Stimulated activated CD4-positive, alpha-beta T cell treated with anti-CD3 and anti-CD28 coated beads, TNF-alpha, amount 100 ng/mL, for 24 hours (primary cell): Measurements from ENCODE around the gene PLTP.
"Not testable (repeated sequence)": the region's sequence is repeated elsewhere in the genome, so short reads cannot be mapped to it uniquely, and the experiment has no call there.

ENCODE experiments used
- DNase-seq, 3 experiments: peaks; one replicate each; pipeline ENCODE4 v3.0.0-alpha.2; 2020; ENCODE audit warnings: low read depth in 3 of 3

Gene PLTP

GRCh38 chr20:45944965-45945677 is 33.2 kb upstream of the PLTP start:
- no peak for DNase-seq

- no peak for DNase-seq
These were observed 32.4 kb upstream of the PLTP start for GRCh38 chr20:45944151-45944964.

- DNase-seq, result no peak
These were observed 31.7 kb upstream of the PLTP start for GRCh38 chr20:45943613-45944012.

- no peak for DNase-seq
These were observed 28.5 kb upstream of the PLTP start for GRCh38 chr20:45940469-45940868.

- no peak for DNase-seq
These were observed 28.1 kb upstream of the PLTP start for GRCh38 chr20:45940053-45940452.

- DNase-seq, result no peak
These were observed 26.9 kb upstream of the PLTP start for GRCh38 chr20:45938727-45939438.

- no peak for DNase-seq
These were observed 25.8 kb upstream of the PLTP start for GRCh38 chr20:45937765-45938164.

- no peak for DNase-seq
These were observed 23.6 kb upstream of the PLTP start for GRCh38 chr20:45935416-45936046.

GRCh38 chr20:45934586-45935415 is 22.8 kb upstream of the PLTP start, which contains the start of gene PCIF1:
Gene PCIF1, plus strand, starts transcription at chr20:45934683. Its CDS starts 4,317 bp downstream, at chr20:45939000.
- DNase-seq, result peak; percentile 97 to 98 (median 98)

GRCh38 chr20:45934046-45934585 is 22.2 kb upstream of the PLTP start:
- DNase-seq, result no peak

GRCh38 chr20:45933266-45934045 is 21.5 kb upstream of the PLTP start:
- peak; percentile 35 to 63 (median 36) for DNase-seq

GRCh38 chr20:45931680-45932079 is 19.7 kb upstream of the PLTP start:
- DNase-seq, result not testable (repeated sequence)

GRCh38 chr20:45927071-45927878 is 15.3 kb upstream of the PLTP start:
- DNase-seq, result no peak

- no peak for DNase-seq
These were observed 14.7 kb upstream of the PLTP start for GRCh38 chr20:45926731-45927070.

GRCh38 chr20:45925821-45926506 is 14.0 kb upstream of the PLTP start:
- no peak for DNase-seq

- DNase-seq, result no peak
These were observed 12.7 kb upstream of the PLTP start for GRCh38 chr20:45924391-45925261.

- DNase-seq, result no peak
These were observed 9.6 kb upstream of the PLTP start for GRCh38 chr20:45921337-45922189.
